HepG2 (cell line): Measurements from ENCODE around the gene ATXN2. TPM values are rescaled to one million over a fixed set of nuclear protein-coding genes. Genes with fewer than 3 reads are reported as not detected.

ENCODE experiments used
- ATAC-seq: fragments of 200-7000 bp; cut with Tn5 transposase; 3 replicates; pipeline ENCODE4 v1.9.1; 2020; ENCODE audit warnings: mild to moderate bottlenecking, moderate library complexity
- BruUV-seq: library from RNA; stranded (reverse); fragments of 400-500 nt; replicated peaks from 2 replicates; lab custom pipeline; 2021; lab: Mats Ljungman, UMichigan
- CTCF ChIA-PET: fragments of 300-600 bp; formaldehyde crosslinking; extraction: SDS; loops from one replicate; lab custom pipeline; 2021; ENCODE audit warnings: low total read pairs, inconsistent platforms, low intra/inter-chr PET ratio; lab: Yijun Ruan, JAX
- POLR2A ChIA-PET: fragments of 350-600 bp; sonication (Branson Sonifier 250); formaldehyde crosslinking; loops from one replicate; lab custom pipeline; 2020; ENCODE audit warnings: antibody characterized with exemption, inconsistent platforms; lab: Yijun Ruan, JAX
- DNase-seq: peaks from one replicate; pipeline ENCODE4 v3.0.0-alpha.2; 2015; ENCODE audit warnings: low spot score
- FAIRE-seq: peaks from 3 replicates; lab custom pipeline; 2011; peaks lifted over from hg19 to GRCh38; lab: Jason Lieb, UNC
- H2AFZ ChIP-seq: one replicate; pipeline ENCODE4 v1.6.1; 2011; ENCODE audit warnings: low read length, inconsistent platforms
- H3K27ac ChIP-seq: fragments of 300-600 bp; 3 replicates; pipeline ENCODE4 v1.8.0; 2011; ENCODE audit warnings: mixed run types, mild to moderate bottlenecking, mixed read lengths, low read length, inconsistent platforms; ENCODE audit not compliant: insufficient read depth; ENCODE audit errors: extremely low read length
- H3K27me3 ChIP-seq, 2 experiments: fragments of 200-600 bp in 1 of 2; 2 replicates in 1 of 2; 3 replicates in 1 of 2; pipeline versions ENCODE4 v1.6.0 to v1.8.0; 2011; ENCODE audit warnings: low read length in 2 of 2, mild to moderate bottlenecking in 2 of 2, moderate library complexity in 2 of 2, inconsistent platforms in 1 of 2; ENCODE audit not compliant: insufficient read depth in 2 of 2, control insufficient read depth in 1 of 2
- H3K36me3 ChIP-seq, 2 experiments: fragments of 200-600 bp in 1 of 2; replicated peaks in 1 of 2; 2 replicates in 1 of 2; 3 replicates in 1 of 2; pipeline versions ENCODE4 v1.5.1 to v1.8.0; 2011; ENCODE audit warnings: low read length in 2 of 2, inconsistent platforms in 1 of 2; ENCODE audit not compliant: insufficient read depth in 2 of 2, control insufficient read depth in 1 of 2
- H3K4me1 ChIP-seq: 2 replicates; pipeline ENCODE4 v1.5.1; 2012; ENCODE audit warnings: low read length, inconsistent platforms; ENCODE audit not compliant: insufficient read depth
- H3K4me2 ChIP-seq: 2 replicates; pipeline ENCODE4 v1.6.0; 2011; ENCODE audit warnings: low read depth, low read length, inconsistent platforms
- H3K4me3 ChIP-seq, 3 experiments: fragments of 200-600 bp in 1 of 3; sonication (generic), shearing (Covaris generic) in 1 of 3; replicated peaks in 1 of 3; 2 replicates each; pipeline ENCODE4 v1.5.1; 2011 to 2016; ENCODE audit warnings: low read length in 3 of 3, inconsistent platforms in 2 of 3, low read depth in 2 of 3, mild to moderate bottlenecking in 2 of 3, control low read depth in 1 of 3, mixed read lengths in 1 of 3; ENCODE audit not compliant: insufficient read depth in 1 of 3
- H3K79me2 ChIP-seq: one replicate; pipeline ENCODE4 v1.6.1; 2011; ENCODE audit warnings: low read length, inconsistent platforms; ENCODE audit not compliant: insufficient read depth
- H3K9ac ChIP-seq: 2 replicates; pipeline ENCODE4 v1.6.0; 2011; ENCODE audit warnings: mild to moderate bottlenecking, low read depth, low read length, inconsistent platforms; ENCODE audit not compliant: insufficient read depth
- H3K9me3 ChIP-seq: 2 replicates; pipeline ENCODE4 v1.5.1; 2012; ENCODE audit warnings: mild to moderate bottlenecking, low read length
- H4K20me1 ChIP-seq: 2 replicates; pipeline ENCODE4 v1.6.0; 2011; ENCODE audit warnings: inconsistent platforms, mild to moderate bottlenecking, low read length, moderate library complexity; ENCODE audit not compliant: insufficient read depth
- ARID3A ChIP-seq: IDR thresholded peaks from 2 replicates; pipeline ENCODE4 v1.6.1; 2012; ENCODE audit warnings: low read depth, low read length, improper control_type of control experiment
- CBX1 ChIP-seq: IDR thresholded peaks from one replicate; pipeline ENCODE4 v1.6.1; 2016; ENCODE audit warnings: antibody characterized with exemption, low read depth
- CBX2 ChIP-seq, 2 experiments: fragments of 200-600 bp in 1 of 2; sonication (generic); formaldehyde crosslinking in 1 of 2; IDR thresholded peaks; 2 replicates each; pipeline versions ENCODE4 v1.7.0 to v1.8.1; 2018 to 2022; ENCODE audit warnings: low read depth in 2 of 2, low read length in 1 of 2, mild to moderate bottlenecking in 1 of 2, missing genetic modification reagents in 1 of 2
- CENPT ChIP-seq: sonication (generic); formaldehyde crosslinking; IDR thresholded peaks from 2 replicates; pipeline ENCODE4 v1.8.0; 2022; ENCODE audit warnings: low read depth, mild to moderate bottlenecking, moderate library complexity, missing genetic modification reagents
- HBP1 ChIP-seq: IDR thresholded peaks from 2 replicates; pipeline ENCODE4 v1.6.1; 2016; ENCODE audit warnings: low read depth, control low read depth
- IRF2 ChIP-seq: IDR thresholded peaks from 2 replicates; pipeline ENCODE4 v1.6.1; 2018; ENCODE audit warnings: missing genetic modification reagents, missing compliant biosample characterization
- KMT2B ChIP-seq: IDR thresholded peaks from 2 replicates; pipeline ENCODE4 v1.6.1; 2016; ENCODE audit warnings: missing genetic modification reagents, missing compliant biosample characterization
- MIER3 ChIP-seq: IDR thresholded peaks from 2 replicates; pipeline ENCODE4 v1.6.1; 2016; ENCODE audit warnings: missing compliant biosample characterization, borderline replicate concordance
- SALL2 ChIP-seq: sonication (generic); formaldehyde crosslinking; IDR thresholded peaks from 2 replicates; pipeline ENCODE4 v1.8.1; 2023; ENCODE audit warnings: mild to moderate bottlenecking, missing genetic modification reagents, inconsistent platforms
- SRSF9 ChIP-seq: fragments of 200-400 bp; formaldehyde crosslinking; IDR thresholded peaks from 2 replicates; pipeline ENCODE4 v1.6.1; 2018; ENCODE audit warnings: borderline replicate concordance, mild to moderate bottlenecking, low read depth, low read length; ENCODE audit not compliant: insufficient read depth, poor library complexity, severe bottlenecking
- ZFP90 ChIP-seq: sonication (generic); formaldehyde crosslinking; IDR thresholded peaks from 2 replicates; pipeline ENCODE4 v1.8.0; 2022; ENCODE audit warnings: missing genetic modification reagents, mild to moderate bottlenecking, inconsistent platforms, borderline replicate concordance
- ZNF251 ChIP-seq: sonication (generic); formaldehyde crosslinking; IDR thresholded peaks from 2 replicates; pipeline ENCODE4 v1.9.0; 2021; ENCODE audit warnings: mild to moderate bottlenecking, missing genetic modification reagents
- ZNF501 ChIP-seq: sonication (generic); formaldehyde crosslinking; IDR thresholded peaks from 2 replicates; pipeline ENCODE4 v1.5.1; 2020; ENCODE audit warnings: mild to moderate bottlenecking, moderate library complexity, missing genetic modification reagents
- ZNF510 ChIP-seq: sonication (generic); formaldehyde crosslinking; IDR thresholded peaks from 2 replicates; pipeline ENCODE4 v1.4.0; 2020; ENCODE audit warnings: low read depth, mild to moderate bottlenecking, missing genetic modification reagents
- ZNF639 ChIP-seq: conservative IDR thresholded peaks from 2 replicates; pipeline ENCODE4 v1.6.1; 2018; ENCODE audit warnings: missing genetic modification reagents
- ZNF652 ChIP-seq: IDR thresholded peaks from 2 replicates; pipeline ENCODE4 v1.6.1; 2016; ENCODE audit warnings: low read depth, borderline replicate concordance
- WGBS: methylation state at CpG from one replicate; pipeline ENCODE4 v1.1.6; 2017; ENCODE audit warnings: low lambda C conversion rate; 5-methylcytosine and 5-hydroxymethylcytosine counted together
- in situ Hi-C: cut with HindIII; loops from 2 replicates; pipeline ENCODE4 v1.10.0; 2017; ENCODE audit warnings: low pct_unique_long_range_greater_than_20kb; ENCODE audit not compliant: extremely low pct_ligation_motif_present
- intact Hi-C: fragments of 100-400 bp; cut with micrococcal nuclease; formaldehyde crosslinking; loops from one replicate; pipeline ENCODE4 v1.10.0; 2022; ENCODE audit not compliant: unreplicated experiment
- polyA plus RNA-seq, 8 experiments: library from polyadenylated mRNA; depleted of rRNA in 3 of 8; stranded (reverse) in 7 of 8; unstranded in 1 of 8; fragments of >200 nt; fragmentation: Illumina TruSeq in 4 of 8; extraction: Trizol in 4 of 8; gene quantifications; 2 replicates each; pipeline versions ENCODE4 v1.2.1 to v1.2.3, GENCODE V29; 2011 to 2016; ENCODE audit warnings: low read depth in 4 of 8, missing spikeins in 1 of 8, mixed read lengths in 1 of 8; ENCODE audit not compliant: insufficient read depth in 1 of 8
- total RNA-seq, 5 experiments: library from RNA; depleted of rRNA; stranded (reverse); fragments of >200 nt; fragmentation: Illumina TruSeq; extraction: Trizol; gene quantifications; 2 replicates each; pipeline ENCODE4 v1.2.3, GENCODE V29; 2016; ENCODE audit warnings: low read depth in 1 of 5

Gene ATXN2
- total and polyA plus RNA-seq, 2 of the 13 experiments (the other 11 are each of a cell fraction or from before 2014, with no cell fraction given), result 18.1 to 27.1 TPM

- H3K4me1 ChIP-seq, result peaks cover 15% of the 10 kb centered on the region
- in situ Hi-C loops (no loop called here), intact Hi-C loops (no loop called here)
- CTCF ChIA-PET, result no interaction called here
- ATAC-seq (no peak), FAIRE-seq (no peak), DNase-seq (no peak)
- H3K9me3 ChIP-seq, result no peaks in the 10 kb centered on the region
- WGBS, result 91% methylated on average over 4 of the region's 4 CpGs
- no peak overlapping the region for H2AFZ ChIP-seq
- peak overlapping the region; percentile 62 for H3K27ac ChIP-seq
- no peaks in the 10 kb centered on the region for H3K27me3 ChIP-seq
- H3K9ac ChIP-seq, result no peak overlapping the region
- no peak overlapping the region for H3K4me3 ChIP-seq
- TSS peak; percentile 26 for BruUV-seq
- POLR2A ChIA-PET, result no interaction called here
- peaks cover 18 to 54% of the 10 kb centered on the region in 2 experiments for H3K36me3 ChIP-seq
- no peak overlapping the region for H3K4me2 ChIP-seq
- peaks cover 8% of the 10 kb centered on the region; the same call in 1 of the 2 replicates for H4K20me1 ChIP-seq
- no peaks in the 10 kb centered on the region for H3K79me2 ChIP-seq
- TF ChIP-seq ARID3A (no peak), CBX1 (no peak), ZNF501 (no peak), SRSF9 (no peak), ZNF251 (CRISPR knock-in tag) (no peak), CBX2 (IDR thresholded peaks at IDR 0.05; ENCODE audit: low read depth, low read length) (no peak), CBX2 (CRISPR knock-in tag; IDR thresholded peaks at IDR 0.05; ENCODE audit: low read depth) (no peak), IRF2 (CRISPR knock-in tag) (no peak), MIER3 (CRISPR knock-in tag) (no peak), HBP1 (no peak), ZNF510 (CRISPR knock-in tag) (no peak), KMT2B (CRISPR knock-in tag) (no peak), SALL2 (CRISPR knock-in tag) (no peak), ZFP90 (CRISPR knock-in tag) (no peak), CENPT (CRISPR knock-in tag) (no peak), ZNF639 (CRISPR knock-in tag) (no peak), ZNF652 (CRISPR knock-in tag) (no peak)
These were observed 131.3 kb downstream of the ATXN2 start for GRCh38 chr12:111467857-111468241.
